Ovary (tissue), 3 donors: ENCODE measurements around the gene SIGLEC6.

Experiments
- CTCF ChIP-seq, 3 donors: fragments of 450-650 bp in 2 of 3; fragments of 200-600 bp in 1 of 3; IDR thresholded peaks; one replicate each; pipeline versions ENCODE4 v1.5.1 to v1.8.0; 2016 to 2022; ENCODE audit warnings: antibody characterized with exemption in 3 of 3, mild to moderate bottlenecking in 1 of 3
- EP300 ChIP-seq: sonication (generic); formaldehyde crosslinking; IDR thresholded peaks from one replicate; pipeline ENCODE4 v1.6.1; 2017; ENCODE audit warnings: antibody characterized with exemption
- donor health status: DM: no; HTN: no; CAD: no.

- TF ChIP-seq CTCF (IDR thresholded peaks at IDR 0.05) (no peak), EP300 (no peak)
Observed at GRCh38 chr19:51541458-51542357, 10.2 kb upstream of the SIGLEC6 start.
